Activated CD8-positive, alpha-beta T cell treated with anti-CD3 and anti-CD28 coated beads, Interleukin-2, amount 10 ng/mL, durations not matched to agents 7 days and 5 days (primary cell): ENCODE results near the gene AGL. TPM values are rescaled to one million over a fixed set of nuclear protein-coding genes. Genes with fewer than 3 reads are reported as not detected.
"Not testable (repeated sequence)": the region's sequence is repeated elsewhere in the genome, so short reads cannot be mapped to it uniquely, and the experiment has no call there.

Experiments
- ATAC-seq: fragments of 150-1000 bp; cut with Tn5 transposase; one replicate; pipeline ENCODE4 v1.10.0; 2021; ENCODE audit warnings: moderate library complexity
- CTCF ChIA-PET: fragments of 350-600 bp; sonication (Branson Sonifier 250); formaldehyde crosslinking; loops from one replicate; lab custom pipeline; 2021; ENCODE audit warnings: antibody characterized with exemption; lab: Charles Lee
- POLR2A ChIA-PET: fragments of 350-600 bp; sonication (Branson Sonifier 250); formaldehyde crosslinking; loops from one replicate; lab custom pipeline; 2021; ENCODE audit warnings: antibody characterized with exemption; lab: Charles Lee
- DNase-seq: peaks from one replicate; pipeline ENCODE4 v3.0.0-alpha.2; 2020
- H3K27ac Mint-ChIP-seq: one replicate; pipeline ENCODE4 v1.8.0; 2021; ENCODE audit warnings: mild to moderate bottlenecking, mixed read lengths
- H3K27me3 Mint-ChIP-seq: one replicate; pipeline ENCODE4 v1.8.0; 2021; ENCODE audit warnings: low read depth, mixed read lengths
- H3K36me3 Mint-ChIP-seq: one replicate; pipeline ENCODE4 v1.8.0; 2021; ENCODE audit warnings: low read depth, mixed read lengths
- H3K4me1 Mint-ChIP-seq: one replicate; pipeline ENCODE4 v1.8.0; 2021; ENCODE audit warnings: low read depth, mixed read lengths
- H3K4me3 Mint-ChIP-seq: one replicate; pipeline ENCODE4 v1.8.0; 2021; ENCODE audit warnings: mild to moderate bottlenecking, mixed read lengths
- H3K9me3 Mint-ChIP-seq: one replicate; pipeline ENCODE4 v1.8.0; 2022; ENCODE audit warnings: mixed read lengths; ENCODE audit not compliant: insufficient read depth
- total RNA-seq, 2 experiments: library from RNA; stranded (reverse); gene quantifications; one replicate each; pipeline ENCODE4 v1.2.3, GENCODE V29; 2021

Gene AGL
- total RNA-seq, 2 experiments from 2014 or later, result 10.8 to 12.0 TPM

GRCh38 chr1:99945174-99945573 is 95.0 kb downstream of the AGL start:
- no peaks in the 10 kb centered on the region for H3K9me3 Mint-ChIP-seq
- ATAC-seq (no peak), DNase-seq (no peak)
- no peaks in the 10 kb centered on the region for H3K27me3 Mint-ChIP-seq
- CTCF ChIA-PET, result no interaction called here
- H3K27ac Mint-ChIP-seq, result no peak overlapping the region
- no peak overlapping the region for H3K4me3 Mint-ChIP-seq
- H3K4me1 Mint-ChIP-seq, result no peaks in the 10 kb centered on the region
- POLR2A ChIA-PET, result no interaction called here
- H3K36me3 Mint-ChIP-seq, result no peaks in the 10 kb centered on the region

GRCh38 chr1:99950486-99950885 is 100.3 kb downstream of the AGL start:
- Mint-ChIP-seq H3K27me3 (no peaks in the 10 kb centered on the region), H3K9me3 (no peaks in the 10 kb centered on the region), H3K4me1 (no peaks in the 10 kb centered on the region), H3K36me3 (no peaks in the 10 kb centered on the region), H3K27ac (no peak overlapping the region), H3K4me3 (no peak overlapping the region)
- CTCF ChIA-PET, result no interaction called here
- POLR2A ChIA-PET, result no interaction called here
- no peak for ATAC-seq
- DNase-seq, result no peak

- ChIA-PET CTCF (interaction anchor here (1.2 kb wide), 1 partner anchor 21 kb away, joined by 3 read pairs; no protein-coding TSS in a partner anchor), POLR2A (no interaction called here)
- Mint-ChIP-seq H3K27ac (no peak overlapping the region), H3K36me3 (no peaks in the 10 kb centered on the region), H3K4me1 (no peaks in the 10 kb centered on the region), H3K27me3 (no peaks in the 10 kb centered on the region), H3K4me3 (no peak overlapping the region), H3K9me3 (no peaks in the 10 kb centered on the region)
- DNase-seq, result no peak
- no peak for ATAC-seq
Observed at GRCh38 chr1:99952522-99952921, 102.4 kb downstream of the AGL start.

- DNase-seq, result no peak
- no peaks in the 10 kb centered on the region for H3K9me3 Mint-ChIP-seq
- no peak overlapping the region for H3K4me3 Mint-ChIP-seq
- ChIA-PET CTCF (no interaction called here), POLR2A (no interaction called here)
- no peaks in the 10 kb centered on the region for H3K36me3 Mint-ChIP-seq
- no peaks in the 10 kb centered on the region for H3K4me1 Mint-ChIP-seq
- no peak overlapping the region for H3K27ac Mint-ChIP-seq
- no peaks in the 10 kb centered on the region for H3K27me3 Mint-ChIP-seq
- ATAC-seq, result no peak
Observed at GRCh38 chr1:99955375-99955774, 105.2 kb downstream of the AGL start.

- Mint-ChIP-seq H3K9me3 (no peaks in the 10 kb centered on the region), H3K27ac (no peak overlapping the region), H3K4me3 (no peak overlapping the region), H3K36me3 (no peaks in the 10 kb centered on the region), H3K27me3 (no peaks in the 10 kb centered on the region), H3K4me1 (no peaks in the 10 kb centered on the region)
- DNase-seq (no peak), ATAC-seq (no peak)
- CTCF ChIA-PET, result no interaction called here
- POLR2A ChIA-PET, result no interaction called here
Observed at GRCh38 chr1:99956755-99957154, 106.6 kb downstream of the AGL start.

GRCh38 chr1:99957818-99958217 is 107.7 kb downstream of the AGL start:
- POLR2A ChIA-PET, result interaction anchor here (0.6 kb wide), 1 partner anchor 16 kb away, joined by 3 read pairs; no protein-coding TSS in a partner anchor
- no peaks in the 10 kb centered on the region for H3K27me3 Mint-ChIP-seq
- no peak overlapping the region for H3K4me3 Mint-ChIP-seq
- ATAC-seq, result no peak
- no peak overlapping the region for H3K27ac Mint-ChIP-seq
- H3K4me1 Mint-ChIP-seq, result no peaks in the 10 kb centered on the region
- H3K9me3 Mint-ChIP-seq, result no peaks in the 10 kb centered on the region
- H3K36me3 Mint-ChIP-seq, result no peaks in the 10 kb centered on the region
- CTCF ChIA-PET, result interaction anchor here (1.0 kb wide), 1 partner anchor 501 kb away, joined by 3 read pairs; no protein-coding TSS in a partner anchor
- no peak for DNase-seq

- POLR2A ChIA-PET, ATAC-seq, H3K36me3 Mint-ChIP-seq: not testable (repeated sequence)
Observed at GRCh38 chr1:99959189-99959705, 109.1 kb downstream of the AGL start.

GRCh38 chr1:99960260-99960659 is 110.1 kb downstream of the AGL start:
- H3K9me3 Mint-ChIP-seq, ATAC-seq, H3K36me3 Mint-ChIP-seq, H3K4me1 Mint-ChIP-seq, DNase-seq, CTCF ChIA-PET, H3K27me3 Mint-ChIP-seq, H3K4me3 Mint-ChIP-seq, POLR2A ChIA-PET, H3K27ac Mint-ChIP-seq: not testable (repeated sequence)

More at GRCh38 chr1:99959189-99959705, 109.1 kb downstream of the AGL start:
- H3K4me1 Mint-ChIP-seq, H3K4me3 Mint-ChIP-seq, CTCF ChIA-PET, H3K27ac Mint-ChIP-seq, DNase-seq, H3K27me3 Mint-ChIP-seq, H3K9me3 Mint-ChIP-seq: not testable (repeated sequence)

- ATAC-seq (no peak), DNase-seq (no peak)
- Mint-ChIP-seq H3K27me3 (no peaks in the 10 kb centered on the region), H3K36me3 (no peaks in the 10 kb centered on the region), H3K4me3 (no peak overlapping the region), H3K27ac (no peak overlapping the region), H3K4me1 (peaks cover 3% of the 10 kb centered on the region), H3K9me3 (peaks cover 4% of the 10 kb centered on the region)
- ChIA-PET CTCF (no interaction called here), POLR2A (interaction anchor here (0.6 kb wide), 1 partner anchor 250 kb away, joined by 3 read pairs; no protein-coding TSS in a partner anchor)
Observed at GRCh38 chr1:99963041-99963795, 113.1 kb downstream of the AGL start.

- H3K9me3 Mint-ChIP-seq, result peaks cover 5% of the 10 kb centered on the region
- H3K4me1 Mint-ChIP-seq, result peaks cover 12% of the 10 kb centered on the region
- no peaks in the 10 kb centered on the region for H3K36me3 Mint-ChIP-seq
- DNase-seq (no peak), ATAC-seq (no peak)
- no peak overlapping the region for H3K4me3 Mint-ChIP-seq
- POLR2A ChIA-PET, result interaction anchor here (0.6 kb wide), 1 partner anchor 32 kb away, joined by 3 read pairs; no protein-coding TSS in a partner anchor
- H3K27ac Mint-ChIP-seq, result no peak overlapping the region
- H3K27me3 Mint-ChIP-seq, result no peaks in the 10 kb centered on the region
- CTCF ChIA-PET, result no interaction called here
Observed at GRCh38 chr1:99964806-99965205, 114.6 kb downstream of the AGL start.

- peaks cover 5% of the 10 kb centered on the region for H3K9me3 Mint-ChIP-seq
- no peak overlapping the region for H3K4me3 Mint-ChIP-seq
- ChIA-PET CTCF (no interaction called here), POLR2A (no interaction called here)
- H3K27me3 Mint-ChIP-seq, result no peaks in the 10 kb centered on the region
- peaks cover 4% of the 10 kb centered on the region for H3K36me3 Mint-ChIP-seq
- H3K4me1 Mint-ChIP-seq, result peaks cover 18% of the 10 kb centered on the region
- ATAC-seq (no peak), DNase-seq (no peak)
- H3K27ac Mint-ChIP-seq, result no peak overlapping the region
Observed at GRCh38 chr1:99965646-99966375, 115.7 kb downstream of the AGL start.

GRCh38 chr1:99968214-99968613 is 118.1 kb downstream of the AGL start:
- Mint-ChIP-seq H3K9me3 (peaks cover 5% of the 10 kb centered on the region), H3K27me3 (no peaks in the 10 kb centered on the region), H3K4me3 (peak overlapping the region; percentile 20), H3K4me1 (peaks cover 27% of the 10 kb centered on the region), H3K27ac (no peak overlapping the region), H3K36me3 (peaks cover 9% of the 10 kb centered on the region)
- ChIA-PET POLR2A (no interaction called here), CTCF (no interaction called here)
- DNase-seq (no peak), ATAC-seq (no peak)
